Measurements from ENCODE around the gene ZNF736.
"Not testable (repeated sequence)": the region's sequence is repeated elsewhere in the genome, so short reads cannot be mapped to it uniquely, and the experiment has no call there.

Gene ZNF736

GRCh38 chr7:64307254-64308015, 6.3 kb upstream of the ZNF736 start:
- DNase-seq (ENCODE audit: low read depth) = peak; percentile 55
- no peak for TF ChIP-seq CTCF (IDR thresholded peaks at IDR 0.05; ENCODE audit: control insufficient read depth, insufficient read depth, low read depth, low read length, missing control alignments)
- H3K4me3 ChIP-seq (ENCODE audit: control insufficient read depth, low read depth, low read length) = peak overlapping the region; percentile 76

GRCh38 chr7:64308016-64308270, 5.8 kb upstream of the ZNF736 start:
- no peak for TF ChIP-seq CTCF (IDR thresholded peaks at IDR 0.05; ENCODE audit: control insufficient read depth, insufficient read depth, low read depth, low read length, missing control alignments)
- DNase-seq (ENCODE audit: low read depth) = no peak
- peak overlapping the region; percentile 76; the same call in 1 of the 2 replicates for H3K4me3 ChIP-seq (ENCODE audit: control insufficient read depth, low read depth, low read length)

DNA sequence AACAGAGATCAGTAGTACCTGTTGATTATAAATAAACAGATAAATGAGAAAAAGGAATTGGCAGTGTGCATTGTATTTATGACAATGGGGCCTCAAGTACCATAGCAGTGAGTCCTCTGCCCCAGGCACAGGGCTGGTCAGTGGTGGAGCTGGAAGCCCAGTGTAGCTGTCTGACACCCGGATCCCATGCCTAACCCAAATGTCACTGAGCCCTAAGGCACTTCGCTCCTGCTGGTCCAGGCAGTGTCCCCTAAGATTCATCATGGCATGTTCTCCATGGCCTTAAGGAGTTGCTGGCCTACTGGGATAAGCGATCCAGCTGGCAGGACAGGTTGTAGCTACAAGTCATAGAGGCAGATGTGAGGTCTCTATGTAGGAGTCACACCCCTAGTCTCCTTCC, 3.3 kb upstream of the ZNF736 start:
- H3K4me3 ChIP-seq (ENCODE audit: control insufficient read depth, low read depth, low read length) = no peak overlapping the region
- TF ChIP-seq CTCF (IDR thresholded peaks at IDR 0.05; ENCODE audit: control insufficient read depth, insufficient read depth, low read depth, low read length, missing control alignments) = no peak
- no peak for DNase-seq (ENCODE audit: low read depth)

- no peak overlapping the region for H3K4me3 ChIP-seq (ENCODE audit: control insufficient read depth, low read depth, low read length)
- DNase-seq (ENCODE audit: low read depth) = no peak
- no peak for TF ChIP-seq CTCF (IDR thresholded peaks at IDR 0.05; ENCODE audit: control insufficient read depth, insufficient read depth, low read depth, low read length, missing control alignments)
Observed at GRCh38 chr7:64312826-64313225, 935 bp upstream of the ZNF736 start.

DNA sequence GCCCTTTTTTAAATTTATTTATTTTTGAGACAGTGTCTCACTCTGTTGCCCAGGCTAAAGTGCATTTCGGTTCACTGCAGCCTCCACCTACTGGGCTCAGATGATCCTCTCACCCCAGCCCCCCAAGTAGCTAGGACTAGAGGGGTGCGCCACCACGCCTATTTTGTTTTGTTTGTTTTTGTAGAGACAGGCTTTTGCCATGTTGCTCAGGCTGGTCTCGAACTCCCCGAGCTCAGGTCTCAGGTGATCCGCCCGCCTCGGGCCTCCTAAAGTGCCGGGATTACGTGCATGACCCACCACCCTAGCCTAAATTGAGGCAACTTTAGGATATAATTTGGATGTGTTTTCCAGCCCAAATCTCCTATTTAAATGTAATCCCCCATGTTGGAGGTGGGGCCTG, 805 bp downstream of the ZNF736 start:
- H3K4me3 ChIP-seq (ENCODE audit: control insufficient read depth, low read depth, low read length) = peak overlapping the region; percentile 96
- no peak for TF ChIP-seq CTCF (IDR thresholded peaks at IDR 0.05; ENCODE audit: control insufficient read depth, insufficient read depth, low read depth, low read length, missing control alignments)
- no peak for DNase-seq (ENCODE audit: low read depth)

- not testable (repeated sequence) for DNase-seq (ENCODE audit: low read depth)
Observed at GRCh38 chr7:64316031-64316742, 2.4 kb downstream of the ZNF736 start.

More at GRCh38 chr7:64316031-64316742, 2.4 kb downstream of the ZNF736 start:
- H3K4me3 ChIP-seq (ENCODE audit: control insufficient read depth, low read depth, low read length) = not testable (repeated sequence)
